ENCODE results near the gene PCCA. TPM values are rescaled to one million over a fixed set of nuclear protein-coding genes. Genes with fewer than 3 reads are reported as not detected.
A peak's percentile ranks its signal among the peaks of the same experiment; 100 is the strongest.

The PCCA gene
- total and polyA plus RNA-seq, 4 donors: 30.1 to 160 (median 76.3) TPM

- TF ChIP-seq REST (IDR thresholded peaks at IDR 0.05) (no peak), RXRA (IDR thresholded peaks at IDR 0.05) (peak; percentile 63 to 85), GABPA (IDR thresholded peaks at IDR 0.05 in 1 of 2, conservative IDR thresholded peaks at IDR 0.05 in 1 of 2) (no peak), HNF4G (IDR thresholded peaks at IDR 0.05) (no peak), ZBTB33 (IDR thresholded peaks at IDR 0.05) (peak; percentile 86), YY1 (IDR thresholded peaks at IDR 0.05) (peak; percentile 84), SP1 (IDR thresholded peaks at IDR 0.05) (peak; percentile 61)
Observed at GRCh38 chr13:100197591-100198365, 108.9 kb downstream of the PCCA start (continued).

GRCh38 chr13:100203696-100204367 lies 114.9 kb downstream of the PCCA start:
- H3K4me1 ChIP-seq (ENCODE audit: control insufficient read depth in 4 of 4, insufficient read depth in 4 of 4, low read length in 3 of 4): peaks cover 2 to 7% (median 7%) of the 10 kb centered on the region in 4 donors
- H3K27ac ChIP-seq (ENCODE audit: low read depth in 1 of 2, low read length in 2 of 2): no peak overlapping the region
- H3K9me3 ChIP-seq (ENCODE audit: control insufficient read depth in 4 of 4, low read length in 3 of 4): no peaks in the 10 kb centered on the region
- 80% methylated on average over 6 of the region's 6 CpGs for WGBS
- H3K4me3 ChIP-seq (ENCODE audit: low read depth in 1 of 3, low read length in 3 of 3): no peak overlapping the region
- no peaks in the 10 kb centered on the region for H3K27me3 ChIP-seq (ENCODE audit: control insufficient read depth in 4 of 4, insufficient read depth in 4 of 4, low read length in 3 of 4)
- H3K36me3 ChIP-seq (ENCODE audit: control insufficient read depth in 4 of 4, insufficient read depth in 3 of 4, low read depth in 1 of 4, low read length in 3 of 4): no peaks in the 10 kb centered on the region
- no peak for TF ChIP-seq FOXA1 (IDR thresholded peaks at IDR 0.05)
- TF ChIP-seq NR2F2 (IDR thresholded peaks at IDR 0.05): no peak
- TF ChIP-seq YY1 (IDR thresholded peaks at IDR 0.05): no peak
- TF ChIP-seq HNF4G (IDR thresholded peaks at IDR 0.05): no peak
- no peak for TF ChIP-seq JUND (IDR thresholded peaks at IDR 0.05)
- TF ChIP-seq EGR1 (IDR thresholded peaks at IDR 0.05; ENCODE audit: low read depth in 2 of 2): no peak
- no peak for TF ChIP-seq RXRA (IDR thresholded peaks at IDR 0.05)
- TF ChIP-seq SP1 (IDR thresholded peaks at IDR 0.05): no peak
- TF ChIP-seq CTCF (IDR thresholded peaks at IDR 0.05; ENCODE audit: low read depth, low read length, missing input control): no peak
- no peak for TF ChIP-seq ATF3 (IDR thresholded peaks at IDR 0.05)
- no peak for TF ChIP-seq TAF1 (conservative IDR thresholded peaks at IDR 0.05)
- no peak for TF ChIP-seq RAD21 (IDR thresholded peaks at IDR 0.05)
- no peak for TF ChIP-seq ZBTB33 (IDR thresholded peaks at IDR 0.05)
- TF ChIP-seq REST (IDR thresholded peaks at IDR 0.05): no peak
- no peak for TF ChIP-seq HNF4A (conservative IDR thresholded peaks at IDR 0.05)
- no peak for TF ChIP-seq GABPA (IDR thresholded peaks at IDR 0.05 in 1 of 2, conservative IDR thresholded peaks at IDR 0.05 in 1 of 2)
- no peak for TF ChIP-seq FOXA2 (IDR thresholded peaks at IDR 0.05)
- H3K9ac ChIP-seq (ENCODE audit: low read depth in 1 of 2, low read length in 2 of 2): no peak overlapping the region
- DNase-seq (ENCODE audit: low spot score): no peak

Data from liver (tissue), 9 donors.